Thyroid gland (tissue), 4 donors: ENCODE data around the gene RPS6KB2.
A peak's percentile ranks its signal among the peaks of the same experiment; 100 is the strongest.

Experiments
- POLR2A ChIP-seq, 2 donors: fragments of 450-650 bp; IDR thresholded peaks; one replicate each; pipeline ENCODE4 v1.6.1; 2017; ENCODE audit warnings: antibody characterized with exemption in 2 of 2, mild to moderate bottlenecking in 2 of 2, moderate library complexity in 1 of 2
- TF ChIP-seq, protein P1 (sequence below), 6 experiments: fragments of 200-600 bp in 3 of 6; fragments of 450-650 bp in 3 of 6; sonication (generic) in 3 of 6; IDR thresholded peaks; one replicate each; pipeline ENCODE4 v1.5.1; 2016 to 2019; ENCODE audit warnings: antibody characterized with exemption in 6 of 6, mild to moderate bottlenecking in 2 of 6, inconsistent platforms in 1 of 6, moderate library complexity in 1 of 6

DNA sequence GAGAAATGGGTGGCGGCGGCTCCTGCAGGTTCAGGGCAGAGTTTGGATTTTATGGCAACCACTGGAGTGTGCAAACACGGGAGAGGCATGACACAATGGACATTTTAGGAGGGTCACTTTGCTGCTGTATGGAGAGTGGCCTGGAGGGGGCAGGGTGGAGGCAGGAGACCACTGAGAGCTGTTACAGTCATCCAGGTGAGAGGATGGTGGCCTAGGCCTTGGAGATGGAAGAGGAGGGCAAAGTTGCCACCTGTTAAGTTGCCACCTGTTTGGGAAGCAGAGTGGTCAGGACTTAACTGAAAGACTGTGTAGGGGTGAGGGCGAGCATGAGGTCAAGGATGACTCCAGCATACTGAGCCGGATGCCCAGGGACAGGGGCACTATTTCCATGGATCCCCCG, 38.8 kb upstream of the RPS6KB2 start:
- TF ChIP-seq, protein P1, sequence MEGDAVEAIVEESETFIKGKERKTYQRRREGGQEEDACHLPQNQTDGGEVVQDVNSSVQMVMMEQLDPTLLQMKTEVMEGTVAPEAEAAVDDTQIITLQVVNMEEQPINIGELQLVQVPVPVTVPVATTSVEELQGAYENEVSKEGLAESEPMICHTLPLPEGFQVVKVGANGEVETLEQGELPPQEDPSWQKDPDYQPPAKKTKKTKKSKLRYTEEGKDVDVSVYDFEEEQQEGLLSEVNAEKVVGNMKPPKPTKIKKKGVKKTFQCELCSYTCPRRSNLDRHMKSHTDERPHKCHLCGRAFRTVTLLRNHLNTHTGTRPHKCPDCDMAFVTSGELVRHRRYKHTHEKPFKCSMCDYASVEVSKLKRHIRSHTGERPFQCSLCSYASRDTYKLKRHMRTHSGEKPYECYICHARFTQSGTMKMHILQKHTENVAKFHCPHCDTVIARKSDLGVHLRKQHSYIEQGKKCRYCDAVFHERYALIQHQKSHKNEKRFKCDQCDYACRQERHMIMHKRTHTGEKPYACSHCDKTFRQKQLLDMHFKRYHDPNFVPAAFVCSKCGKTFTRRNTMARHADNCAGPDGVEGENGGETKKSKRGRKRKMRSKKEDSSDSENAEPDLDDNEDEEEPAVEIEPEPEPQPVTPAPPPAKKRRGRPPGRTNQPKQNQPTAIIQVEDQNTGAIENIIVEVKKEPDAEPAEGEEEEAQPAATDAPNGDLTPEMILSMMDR (IDR thresholded peaks at IDR 0.05), result peak in 4 of 6 experiments; percentile 21 to 43 (median 36)
- TF ChIP-seq POLR2A (IDR thresholded peaks at IDR 0.05), result no peak
